Measurements from ENCODE around the gene TSPAN9. TPM values are rescaled to one million over a fixed set of nuclear protein-coding genes. Genes with fewer than 3 reads are reported as not detected.

Gene TSPAN9
- total RNA-seq, 1 experiment from 2014 or later, result 23.0 TPM

- no peaks in the 10 kb centered on the region for H3K36me3 ChIP-seq
- H3K4me1 ChIP-seq (replicated peaks), result peaks cover 30% of the 10 kb centered on the region
- no peaks in the 10 kb centered on the region; the same call in 1 of the 2 replicates for H3K9me3 ChIP-seq (replicated peaks)
- DNase-seq (ENCODE audit: low read depth in 1 of 2, low spot score in 2 of 2), result no peak
- peaks cover 29% of the 10 kb centered on the region for H3K27me3 ChIP-seq (replicated peaks)
- H3K27ac ChIP-seq, result no peak overlapping the region
- H3K4me3 ChIP-seq, result no peak overlapping the region
These were observed 127.0 kb downstream of the TSPAN9 start for GRCh38 chr12:3204143-3204542.

- peaks cover 21% of the 10 kb centered on the region for H3K27me3 ChIP-seq (replicated peaks)
- no peaks in the 10 kb centered on the region for H3K9me3 ChIP-seq (replicated peaks)
- no peaks in the 10 kb centered on the region for H3K36me3 ChIP-seq
- H3K4me3 ChIP-seq, result no peak overlapping the region
- H3K4me1 ChIP-seq (replicated peaks), result peaks cover 23% of the 10 kb centered on the region
- no peak for DNase-seq (ENCODE audit: low read depth in 1 of 2, low spot score in 2 of 2)
- no peak overlapping the region for H3K27ac ChIP-seq
These were observed 127.8 kb downstream of the TSPAN9 start for GRCh38 chr12:3204730-3205531.

DNA sequence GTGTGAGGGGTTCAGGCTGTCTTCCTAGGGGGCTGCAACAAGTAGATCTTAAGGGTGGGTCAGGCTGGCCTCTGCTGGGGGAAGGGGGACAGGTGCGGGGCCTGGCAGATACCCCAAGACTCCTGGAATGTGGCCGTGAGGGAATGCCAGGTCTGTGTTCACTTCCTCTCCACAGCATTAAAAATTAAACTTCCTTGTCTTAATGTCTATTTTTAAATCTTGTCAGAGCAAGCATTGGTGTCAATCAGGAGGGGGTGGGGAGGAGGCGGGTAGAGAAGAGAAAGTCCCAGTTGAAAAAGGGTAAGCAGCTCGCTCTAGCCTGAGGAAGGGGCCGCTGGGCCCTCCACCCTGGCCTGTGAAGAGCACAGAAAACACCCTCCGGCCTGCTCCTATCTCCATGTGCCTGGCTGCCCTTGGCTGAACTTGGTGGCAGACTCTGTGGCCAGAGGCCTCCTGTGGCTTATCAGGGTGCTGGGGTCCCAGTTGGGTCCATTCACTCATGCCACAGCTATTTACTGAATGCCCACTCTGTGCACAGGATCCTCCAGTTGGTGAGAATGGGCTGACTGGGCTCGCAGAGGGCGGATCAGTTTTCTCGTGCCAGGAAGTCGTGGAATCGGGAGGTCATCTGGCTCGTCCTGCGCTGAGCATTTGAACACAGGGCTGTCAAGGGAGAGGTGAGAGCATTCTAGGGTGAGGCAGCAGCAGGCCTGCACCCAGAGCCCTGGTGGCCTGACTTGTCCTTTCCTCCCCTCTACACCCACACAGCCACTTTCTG is 128.8 kb downstream of the TSPAN9 start:
- no peak for DNase-seq (ENCODE audit: low read depth in 1 of 2, low spot score in 2 of 2)
- H3K9me3 ChIP-seq (replicated peaks), result no peaks in the 10 kb centered on the region
- H3K4me1 ChIP-seq (replicated peaks), result peaks cover 13% of the 10 kb centered on the region
- H3K4me3 ChIP-seq, result no peak overlapping the region
- peaks cover 11% of the 10 kb centered on the region for H3K27me3 ChIP-seq (replicated peaks)
- H3K27ac ChIP-seq, result no peak overlapping the region
- no peaks in the 10 kb centered on the region for H3K36me3 ChIP-seq

- Histone ChIP-seq H3K4me3 (no peak overlapping the region), H3K36me3 (no peaks in the 10 kb centered on the region), H3K27ac (no peak overlapping the region)
These were observed 129.4 kb downstream of the TSPAN9 start for GRCh38 chr12:3206536-3207072.

DNA sequence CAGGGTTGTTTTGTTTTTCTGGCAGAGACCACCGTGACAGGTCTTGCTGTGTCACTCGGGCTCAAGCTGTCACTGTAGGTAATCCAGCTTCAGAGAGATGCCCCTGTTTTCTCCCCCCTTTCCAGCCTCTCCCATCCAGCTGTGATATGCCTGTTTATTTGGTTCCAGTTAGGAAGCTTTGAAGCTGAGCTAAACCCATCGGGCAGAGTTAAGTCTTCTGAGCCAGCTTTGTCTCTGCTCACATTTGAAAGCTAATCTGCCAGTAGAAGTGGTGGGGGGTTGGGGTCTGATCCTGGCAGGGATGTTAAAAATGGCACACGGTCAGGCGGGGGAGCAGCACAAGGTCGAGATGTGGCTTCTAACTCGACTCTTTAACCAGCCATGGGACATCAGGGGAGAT is 130.0 kb downstream of the TSPAN9 start:
- H3K36me3 ChIP-seq, result no peaks in the 10 kb centered on the region
- H3K4me3 ChIP-seq, result no peak overlapping the region
- DNase-seq (ENCODE audit: low read depth in 1 of 2, low spot score in 2 of 2), result no peak
- no peaks in the 10 kb centered on the region for H3K27me3 ChIP-seq (replicated peaks)
- H3K27ac ChIP-seq, result no peak overlapping the region
- peaks cover 9% of the 10 kb centered on the region for H3K4me1 ChIP-seq (replicated peaks)
- H3K9me3 ChIP-seq (replicated peaks), result no peaks in the 10 kb centered on the region

More at GRCh38 chr12:3206536-3207072, 129.4 kb downstream of the TSPAN9 start:
- H3K4me1 ChIP-seq (replicated peaks), result peaks cover 9% of the 10 kb centered on the region
- DNase-seq (ENCODE audit: low read depth in 1 of 2, low spot score in 2 of 2), result no peak
- H3K9me3 ChIP-seq (replicated peaks), result no peaks in the 10 kb centered on the region
- H3K27me3 ChIP-seq (replicated peaks), result peaks cover 4% of the 10 kb centered on the region

DNA sequence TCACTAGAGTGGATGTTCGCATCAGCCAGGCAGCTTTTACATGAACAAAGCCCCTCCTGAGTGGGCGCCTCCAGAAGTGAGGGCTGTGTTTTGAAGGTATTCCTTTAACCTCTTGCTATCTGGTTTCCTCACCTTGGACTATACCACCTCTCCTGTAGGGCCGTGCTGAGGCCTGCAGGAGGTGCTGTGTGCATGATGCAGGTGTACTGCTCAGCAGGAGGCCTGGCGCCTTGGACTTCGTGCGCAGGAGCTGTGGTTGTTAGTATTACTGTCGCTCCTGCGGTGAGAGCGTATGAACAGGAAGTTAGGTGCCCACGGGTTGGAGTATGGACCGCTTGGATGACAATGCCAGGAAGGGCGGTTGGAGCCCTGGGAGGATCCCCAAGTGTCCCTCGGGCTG is 130.7 kb downstream of the TSPAN9 start:
- no peak overlapping the region for H3K4me3 ChIP-seq

DNA sequence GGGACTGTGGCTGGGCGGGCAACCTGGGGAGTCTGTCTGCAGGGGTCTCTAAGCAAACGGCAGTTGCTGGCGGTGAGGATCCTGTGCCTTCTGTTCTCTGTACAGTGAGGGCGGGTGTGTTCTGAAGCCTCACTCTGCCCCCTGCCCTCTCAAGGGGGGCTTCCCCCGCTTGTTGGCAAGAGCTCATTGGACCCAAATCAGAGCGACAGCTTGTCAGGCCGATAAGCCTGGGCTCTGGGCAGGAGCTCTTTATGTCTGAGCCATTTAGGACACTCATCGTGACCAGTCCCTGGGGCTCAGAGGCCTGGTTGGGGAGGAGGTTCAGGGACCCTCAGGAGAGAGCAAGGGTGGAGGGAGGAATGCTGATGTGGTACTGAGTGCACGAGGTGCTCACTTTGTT is 136.0 kb downstream of the TSPAN9 start:
- no peak for DNase-seq (ENCODE audit: low read depth in 1 of 2, low spot score in 2 of 2)
- Histone ChIP-seq H3K9me3 (replicated peaks) (no peaks in the 10 kb centered on the region), H3K27ac (no peak overlapping the region), H3K4me1 (replicated peaks) (peaks cover 17% of the 10 kb centered on the region), H3K27me3 (replicated peaks) (no peaks in the 10 kb centered on the region), H3K4me3 (no peak overlapping the region), H3K36me3 (no peaks in the 10 kb centered on the region)

More for the DNA sequence above, 130.7 kb downstream of the TSPAN9 start:
- peaks cover 6% of the 10 kb centered on the region for H3K4me1 ChIP-seq (replicated peaks)
- no peak overlapping the region for H3K27ac ChIP-seq
- DNase-seq (ENCODE audit: low read depth in 1 of 2, low spot score in 2 of 2), result no peak
- no peaks in the 10 kb centered on the region for H3K27me3 ChIP-seq (replicated peaks)
- H3K9me3 ChIP-seq (replicated peaks), result no peaks in the 10 kb centered on the region
- H3K36me3 ChIP-seq, result no peaks in the 10 kb centered on the region

GRCh38 chr12:3213768-3214167 is 136.6 kb downstream of the TSPAN9 start:
- Histone ChIP-seq H3K27me3 (replicated peaks) (no peaks in the 10 kb centered on the region), H3K4me1 (replicated peaks) (peaks cover 23% of the 10 kb centered on the region), H3K4me3 (no peak overlapping the region), H3K9me3 (replicated peaks) (no peaks in the 10 kb centered on the region), H3K36me3 (no peaks in the 10 kb centered on the region), H3K27ac (no peak overlapping the region)
- DNase-seq (ENCODE audit: low read depth in 1 of 2, low spot score in 2 of 2), result no peak

DNA sequence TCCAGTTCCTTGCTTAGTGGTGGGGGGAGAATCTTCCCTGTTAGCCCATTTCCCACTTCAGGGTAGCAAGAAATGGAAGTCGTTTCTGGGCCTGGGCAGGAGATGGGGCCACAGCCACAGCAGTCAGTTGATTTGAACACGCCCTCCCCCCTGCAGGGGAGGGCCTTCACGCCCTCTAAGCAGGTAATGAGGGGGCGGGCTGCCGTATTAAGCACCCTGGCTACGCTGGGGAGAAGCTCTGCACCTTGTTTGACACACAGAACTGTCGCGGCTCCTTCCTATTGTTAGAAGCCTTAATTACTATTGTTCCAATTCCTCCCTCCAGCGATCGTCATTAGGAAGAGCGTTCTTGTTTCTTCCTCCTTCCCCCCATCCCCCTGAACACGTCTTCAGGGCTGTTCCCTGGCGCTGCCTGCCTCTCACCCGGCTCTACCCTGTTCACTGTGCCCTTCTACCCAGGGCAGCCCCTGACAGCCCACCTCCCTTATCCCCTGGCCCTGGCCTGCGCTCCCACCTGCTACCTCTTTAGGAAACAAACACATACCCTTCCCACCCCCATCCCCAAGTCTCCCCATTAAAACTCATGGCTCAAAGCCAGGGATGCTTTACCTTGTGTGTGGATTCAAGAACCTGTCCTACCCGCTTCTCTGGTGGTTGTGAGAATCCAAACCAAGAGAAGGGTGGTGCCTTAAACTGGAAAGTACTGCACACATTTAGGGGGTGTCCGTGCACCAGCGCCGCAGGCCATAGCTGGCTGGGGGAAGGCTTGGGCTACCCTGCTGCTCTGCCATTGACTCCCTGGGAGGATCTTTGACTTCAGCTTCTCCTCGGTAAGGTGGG is 137.6 kb downstream of the TSPAN9 start:
- H3K9me3 ChIP-seq (replicated peaks), result no peaks in the 10 kb centered on the region
- H3K27me3 ChIP-seq (replicated peaks), result no peaks in the 10 kb centered on the region
- no peak overlapping the region for H3K4me3 ChIP-seq
- no peaks in the 10 kb centered on the region for H3K36me3 ChIP-seq
- peaks cover 26% of the 10 kb centered on the region for H3K4me1 ChIP-seq (replicated peaks)
- DNase-seq (ENCODE audit: low read depth in 1 of 2, low spot score in 2 of 2), result no peak
- no peak overlapping the region for H3K27ac ChIP-seq

DNA sequence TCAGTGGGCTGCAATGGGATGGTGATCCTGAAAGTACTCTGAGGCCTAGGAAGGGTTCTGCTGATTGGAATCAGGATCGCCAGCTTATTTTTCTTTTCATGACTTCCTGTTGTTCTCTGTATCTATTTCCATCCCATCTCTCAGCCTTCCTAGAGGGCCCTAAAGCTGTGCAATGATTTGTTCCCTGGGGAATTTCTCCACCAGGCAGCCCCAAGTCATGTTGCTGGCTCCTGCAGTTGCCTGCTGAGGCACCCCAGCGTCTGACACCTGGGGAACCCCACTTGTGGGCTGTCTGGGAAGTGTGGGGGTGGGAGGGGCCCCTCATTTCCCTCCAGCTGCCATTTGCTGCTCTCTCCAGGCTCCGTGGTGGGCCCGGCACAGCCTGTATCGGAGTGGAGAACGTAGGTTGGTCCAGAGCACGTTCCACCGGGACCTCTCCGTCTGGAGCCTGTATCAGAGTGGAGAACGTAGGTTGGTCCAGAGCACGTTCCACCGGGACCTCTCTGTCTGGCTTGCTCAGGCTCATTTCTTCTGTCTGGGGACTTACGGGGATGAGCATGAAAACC is 138.3 kb downstream of the TSPAN9 start:
- DNase-seq (ENCODE audit: low read depth in 1 of 2, low spot score in 2 of 2), result no peak
- Histone ChIP-seq H3K36me3 (no peaks in the 10 kb centered on the region), H3K4me1 (replicated peaks) (peaks cover 26% of the 10 kb centered on the region), H3K27ac (no peak overlapping the region), H3K27me3 (replicated peaks) (no peaks in the 10 kb centered on the region), H3K9me3 (replicated peaks) (no peaks in the 10 kb centered on the region), H3K4me3 (no peak overlapping the region)

- no peak overlapping the region for H3K27ac ChIP-seq
- H3K36me3 ChIP-seq, result no peaks in the 10 kb centered on the region
- no peak for DNase-seq (ENCODE audit: low read depth in 1 of 2, low spot score in 2 of 2)
These were observed 138.9 kb downstream of the TSPAN9 start for GRCh38 chr12:3216097-3216496.

GRCh38 chr12:3216726-3217682 is 139.8 kb downstream of the TSPAN9 start:
- DNase-seq (ENCODE audit: low read depth in 1 of 2, low spot score in 2 of 2), result peak; percentile 83 to 84
- H3K36me3 ChIP-seq, result no peaks in the 10 kb centered on the region
- H3K9me3 ChIP-seq (replicated peaks), result no peaks in the 10 kb centered on the region
- no peaks in the 10 kb centered on the region for H3K27me3 ChIP-seq (replicated peaks)
- no peak overlapping the region for H3K4me3 ChIP-seq
- peak overlapping the region; percentile 32 for H3K27ac ChIP-seq
- peaks cover 26% of the 10 kb centered on the region for H3K4me1 ChIP-seq (replicated peaks)

More at GRCh38 chr12:3216097-3216496, 138.9 kb downstream of the TSPAN9 start:
- no peak overlapping the region for H3K4me3 ChIP-seq
- H3K4me1 ChIP-seq (replicated peaks), result peaks cover 26% of the 10 kb centered on the region
- H3K9me3 ChIP-seq (replicated peaks), result no peaks in the 10 kb centered on the region
- no peaks in the 10 kb centered on the region for H3K27me3 ChIP-seq (replicated peaks)

Data from SJSA1 (cell line).